Measurements from ENCODE around the gene GPAM.

GRCh38 chr10:112187527-112187926 lies 4.0 kb upstream of the GPAM start:
- TF ChIP-seq CTCF (IDR thresholded peaks at IDR 0.05): no peak
- no peak for TF ChIP-seq POLR2AphosphoS5 (IDR thresholded peaks at IDR 0.05)
- no peak for TF ChIP-seq POLR2A (IDR thresholded peaks at IDR 0.05)
- TF ChIP-seq EP300 (IDR thresholded peaks at IDR 0.05): no peak
